Adipocyte (in vitro differentiated cells): ENCODE measurements around the gene NPHP1.

Source experiments
- DNase-seq: peaks from one replicate; pipeline ENCODE4 v3.0.0-alpha.2; 2015; ENCODE audit warnings: low read depth
- H3K27me3 ChIP-seq: replicated peaks from 2 replicates; pipeline ENCODE4 v1.7.0; 2013; ENCODE audit warnings: mild to moderate bottlenecking, low read length, moderate library complexity; ENCODE audit not compliant: control insufficient read depth, insufficient read depth
- H3K36me3 ChIP-seq: 2 replicates; pipeline ENCODE4 v1.7.0; 2013; ENCODE audit warnings: low read length, mild to moderate bottlenecking, moderate library complexity; ENCODE audit not compliant: control insufficient read depth, insufficient read depth, severe bottlenecking
- H3K4me1 ChIP-seq: 2 replicates; pipeline ENCODE4 v1.7.0; 2013; ENCODE audit warnings: mild to moderate bottlenecking, low read length, moderate library complexity; ENCODE audit not compliant: control insufficient read depth, insufficient read depth
- H3K4me3 ChIP-seq: 2 replicates; pipeline ENCODE4 v1.7.0; 2013; ENCODE audit warnings: mild to moderate bottlenecking, low read length, moderate library complexity
- H3K9ac ChIP-seq: 2 replicates; pipeline ENCODE4 v1.7.0; 2013; ENCODE audit warnings: mild to moderate bottlenecking, low read length, moderate library complexity
- H3K9me3 ChIP-seq: 2 replicates; pipeline ENCODE4 v1.7.0; 2013; ENCODE audit warnings: mild to moderate bottlenecking, low read length, moderate library complexity; ENCODE audit not compliant: control insufficient read depth

Gene NPHP1

DNA sequence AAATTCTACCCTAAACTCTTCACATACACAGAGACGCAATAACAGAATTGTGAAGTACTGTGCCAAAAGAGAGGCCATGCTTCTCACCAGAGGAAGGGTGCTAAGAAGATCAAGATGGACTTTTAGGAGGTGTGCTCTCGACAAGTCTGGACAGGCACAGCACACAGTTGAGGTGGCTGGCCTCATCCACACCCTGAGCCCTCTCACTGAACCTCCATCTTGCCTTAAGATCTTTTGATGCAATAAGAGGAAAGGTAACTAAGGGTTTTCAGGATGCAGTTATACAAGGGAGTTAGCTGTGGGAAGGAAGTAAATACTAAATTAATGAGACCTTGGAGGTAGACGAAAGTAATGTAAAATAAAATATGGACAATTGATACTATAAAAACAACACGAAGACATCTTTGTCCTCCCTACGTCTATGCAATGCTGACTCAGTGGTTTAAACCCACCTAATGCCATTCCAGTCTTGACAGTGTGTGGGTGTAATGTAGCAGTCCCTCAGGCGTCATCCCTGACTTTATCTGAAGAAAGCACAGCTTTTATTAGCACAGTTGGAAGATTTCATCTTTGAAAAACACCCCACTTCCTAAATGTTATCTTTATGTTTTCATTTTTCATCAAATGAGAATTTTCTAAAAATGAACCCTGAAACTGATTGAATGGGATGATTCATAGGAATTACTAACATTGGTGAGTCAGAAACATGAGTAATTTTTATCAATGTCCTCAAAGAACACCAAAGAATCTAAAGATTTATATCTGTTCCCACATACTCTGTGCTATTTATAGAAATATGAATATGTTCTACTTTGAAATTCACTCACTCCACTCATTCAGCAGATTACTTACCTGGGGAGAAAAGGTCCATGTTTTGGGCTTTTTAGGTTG is 55.2 kb downstream of the NPHP1 start:
- peak; percentile 72 for DNase-seq
- H3K4me3 ChIP-seq: peak overlapping the region; percentile 50
- H3K36me3 ChIP-seq: no peaks in the 10 kb centered on the region
- peaks cover 14% of the 10 kb centered on the region for H3K4me1 ChIP-seq
- peaks cover 8% of the 10 kb centered on the region for H3K9me3 ChIP-seq
- no peaks in the 10 kb centered on the region for H3K27me3 ChIP-seq
- H3K9ac ChIP-seq: peak overlapping the region; percentile 73

DNA sequence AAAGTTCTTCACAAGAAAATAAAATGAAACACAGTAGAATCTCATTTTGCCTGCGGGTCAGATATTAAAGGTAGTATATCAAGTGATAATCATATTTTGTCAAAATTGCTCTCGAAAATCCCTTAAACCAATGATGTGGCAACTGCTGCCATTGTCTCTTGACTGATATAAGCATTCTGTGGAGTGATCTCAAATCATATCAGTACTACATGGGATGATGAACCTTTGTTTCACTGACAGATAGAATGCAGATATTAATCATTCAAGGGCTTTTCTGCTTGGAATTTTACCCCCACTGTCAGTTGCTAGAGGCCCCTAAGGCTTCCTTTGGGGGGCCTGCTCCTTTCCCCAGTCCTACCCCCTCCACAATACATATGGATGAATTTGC is 57.9 kb downstream of the NPHP1 start:
- no peak for DNase-seq
- Histone ChIP-seq H3K9me3 (no peaks in the 10 kb centered on the region), H3K4me3 (no peak overlapping the region), H3K9ac (no peak overlapping the region), H3K4me1 (peaks cover 14% of the 10 kb centered on the region), H3K36me3 (no peaks in the 10 kb centered on the region), H3K27me3 (no peaks in the 10 kb centered on the region)

DNA sequence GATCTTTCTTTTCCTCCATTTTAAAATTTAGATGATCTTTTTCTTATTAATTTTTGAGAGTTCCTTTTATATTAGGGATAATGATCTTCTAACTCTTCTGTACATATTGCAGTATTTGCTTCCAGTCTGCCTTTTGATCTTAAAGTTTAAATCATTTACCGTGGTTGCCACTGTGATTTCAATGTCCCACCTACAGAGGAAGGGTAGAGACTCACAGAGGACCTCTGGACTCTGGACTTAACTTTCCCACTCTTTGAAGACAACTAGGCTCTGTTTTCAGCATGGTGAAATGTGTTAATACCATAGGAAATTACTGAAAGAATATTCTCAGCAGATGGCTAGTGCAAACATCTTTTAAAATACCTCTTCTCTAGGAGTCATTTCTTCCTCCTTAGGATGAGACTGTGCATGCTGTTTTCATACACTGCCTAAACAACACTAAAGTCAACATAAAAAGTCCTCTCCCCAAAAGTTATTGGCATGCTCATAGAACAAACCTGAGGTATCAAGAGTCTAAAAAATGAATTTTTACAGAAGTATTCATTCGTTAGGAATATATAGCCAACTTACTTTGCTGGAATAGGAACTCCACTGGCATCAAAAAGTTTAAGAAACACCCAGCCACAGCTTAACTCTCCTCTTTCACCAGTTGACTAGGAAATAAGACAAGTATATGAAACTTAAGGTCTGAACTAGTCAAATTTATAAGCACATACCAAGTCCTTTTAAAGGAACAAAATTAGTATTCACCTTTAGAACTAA is 58.4 kb downstream of the NPHP1 start:
- H3K9ac ChIP-seq: no peak overlapping the region
- no peak overlapping the region for H3K4me3 ChIP-seq
- no peak for DNase-seq

DNA sequence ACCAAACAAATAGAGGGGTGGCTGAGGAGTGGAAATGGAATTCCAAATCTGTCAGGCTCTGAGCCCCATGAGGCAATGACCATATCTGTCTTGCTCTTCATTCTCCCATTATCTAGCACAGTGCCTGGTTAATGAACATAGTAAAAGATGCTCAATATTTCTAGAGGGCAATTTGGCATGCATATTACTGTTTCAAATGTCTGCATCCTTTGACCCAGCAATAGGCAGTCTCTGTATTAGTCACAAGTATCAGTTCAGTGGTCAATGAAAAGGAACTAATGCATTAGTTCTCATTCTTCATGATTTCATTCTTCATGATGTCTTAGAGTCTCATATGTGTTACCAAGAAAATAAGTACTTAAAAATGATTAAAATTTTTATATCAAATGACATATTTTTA is 60.8 kb downstream of the NPHP1 start:
- no peak overlapping the region for H3K9ac ChIP-seq
- no peak for DNase-seq

More for the DNA sequence above, 58.4 kb downstream of the NPHP1 start:
- no peaks in the 10 kb centered on the region for H3K27me3 ChIP-seq
- peaks cover 14% of the 10 kb centered on the region for H3K4me1 ChIP-seq
- H3K9me3 ChIP-seq: no peaks in the 10 kb centered on the region
- no peaks in the 10 kb centered on the region for H3K36me3 ChIP-seq

DNA sequence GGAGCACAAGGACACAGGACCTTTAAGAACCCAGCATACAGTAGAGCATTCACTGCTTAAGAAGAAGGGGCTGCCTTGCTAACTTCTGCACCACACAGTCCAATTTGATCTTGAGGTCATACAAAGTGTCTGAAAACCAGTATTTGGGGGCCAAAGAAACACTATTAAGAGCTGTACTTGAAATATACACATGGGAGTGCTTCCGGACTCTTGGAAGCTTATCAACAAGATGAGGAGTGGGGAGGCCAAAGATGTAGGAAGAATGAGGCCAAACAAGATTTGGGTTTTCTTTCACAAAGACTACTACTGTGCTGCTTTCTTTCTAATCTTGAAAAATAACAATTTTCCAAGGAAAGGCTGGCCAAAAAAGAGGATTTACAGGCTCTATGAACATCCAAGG is 64.4 kb downstream of the NPHP1 start:
- H3K9ac ChIP-seq: no peak overlapping the region
- H3K9me3 ChIP-seq: no peaks in the 10 kb centered on the region
- peaks cover 8% of the 10 kb centered on the region for H3K4me1 ChIP-seq
- no peak overlapping the region for H3K4me3 ChIP-seq
- no peak for DNase-seq
- H3K27me3 ChIP-seq: no peaks in the 10 kb centered on the region
- no peaks in the 10 kb centered on the region for H3K36me3 ChIP-seq

More for the DNA sequence above, 60.8 kb downstream of the NPHP1 start:
- H3K9me3 ChIP-seq: no peaks in the 10 kb centered on the region
- no peak overlapping the region for H3K4me3 ChIP-seq
- H3K27me3 ChIP-seq: no peaks in the 10 kb centered on the region
- no peaks in the 10 kb centered on the region for H3K36me3 ChIP-seq
- H3K4me1 ChIP-seq: peaks cover 8% of the 10 kb centered on the region

DNA sequence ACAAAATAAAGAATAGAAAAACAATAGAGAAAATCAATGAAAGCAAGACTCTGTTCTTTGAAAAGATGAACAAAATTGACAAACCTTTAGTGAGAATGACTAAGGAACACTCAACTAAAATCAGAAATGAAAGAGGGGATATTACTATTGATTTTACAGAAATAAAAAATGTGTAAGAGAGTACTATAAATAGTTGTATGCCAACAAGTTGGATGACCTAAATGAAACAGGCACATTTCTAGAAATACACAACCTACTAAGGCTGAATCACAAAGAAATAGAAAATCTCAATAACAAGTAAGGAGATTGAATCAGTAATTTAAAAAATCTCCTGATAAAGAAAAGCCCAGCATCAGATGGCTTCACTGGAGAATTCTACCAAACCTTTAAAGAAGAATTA is 70.8 kb downstream of the NPHP1 start:
- H3K4me3 ChIP-seq: no peak overlapping the region
- no peak for DNase-seq
- H3K27me3 ChIP-seq: no peaks in the 10 kb centered on the region
- no peak overlapping the region for H3K9ac ChIP-seq
- peaks cover 9% of the 10 kb centered on the region for H3K9me3 ChIP-seq
- H3K36me3 ChIP-seq: no peaks in the 10 kb centered on the region
- H3K4me1 ChIP-seq: no peaks in the 10 kb centered on the region

DNA sequence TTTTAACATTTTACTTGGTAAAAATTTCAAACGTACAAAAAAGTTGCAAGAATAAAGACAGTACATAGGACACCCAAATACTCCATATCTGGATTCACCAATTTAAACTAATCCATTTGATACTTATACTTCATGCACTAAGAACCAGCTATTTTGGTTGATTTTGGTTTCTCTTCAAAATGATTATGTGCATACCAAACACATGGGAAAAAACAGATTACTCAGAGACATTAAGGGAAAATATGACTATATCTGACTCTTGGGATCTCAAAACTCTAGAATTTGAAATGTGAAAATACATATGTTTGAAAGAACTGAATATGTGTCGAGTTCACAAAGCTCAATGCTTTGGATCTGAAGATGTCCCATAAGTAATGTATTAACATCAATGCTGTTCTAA is 73.6 kb downstream of the NPHP1 start:
- no peak for DNase-seq
- Histone ChIP-seq H3K9me3 (peaks cover 9% of the 10 kb centered on the region), H3K36me3 (no peaks in the 10 kb centered on the region), H3K9ac (no peak overlapping the region), H3K4me1 (peaks cover 8% of the 10 kb centered on the region), H3K27me3 (no peaks in the 10 kb centered on the region), H3K4me3 (no peak overlapping the region)

DNA sequence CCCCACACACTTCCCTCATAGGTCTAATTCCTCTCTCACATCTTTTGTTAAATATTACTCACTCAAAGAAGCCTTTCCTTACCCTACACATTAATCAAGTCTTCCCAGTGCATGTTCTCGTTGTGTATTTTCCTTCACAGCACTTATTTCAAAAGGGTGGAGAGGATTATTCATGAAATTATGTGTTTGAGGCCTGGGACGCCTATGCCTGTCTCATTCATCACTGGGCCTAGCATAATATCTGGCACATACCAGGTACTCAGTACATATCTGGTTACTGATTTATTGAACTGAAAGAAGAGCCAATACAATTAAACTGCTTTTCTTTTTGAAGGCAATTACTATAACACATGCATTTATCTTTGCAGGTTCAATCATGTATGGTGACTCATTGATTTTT is 74.1 kb downstream of the NPHP1 start:
- no peak overlapping the region for H3K4me3 ChIP-seq
- peaks cover 9% of the 10 kb centered on the region for H3K9me3 ChIP-seq
- H3K27me3 ChIP-seq: no peaks in the 10 kb centered on the region
- no peaks in the 10 kb centered on the region for H3K36me3 ChIP-seq
- no peak overlapping the region for H3K9ac ChIP-seq
- DNase-seq: no peak
- H3K4me1 ChIP-seq: peaks cover 11% of the 10 kb centered on the region

DNA sequence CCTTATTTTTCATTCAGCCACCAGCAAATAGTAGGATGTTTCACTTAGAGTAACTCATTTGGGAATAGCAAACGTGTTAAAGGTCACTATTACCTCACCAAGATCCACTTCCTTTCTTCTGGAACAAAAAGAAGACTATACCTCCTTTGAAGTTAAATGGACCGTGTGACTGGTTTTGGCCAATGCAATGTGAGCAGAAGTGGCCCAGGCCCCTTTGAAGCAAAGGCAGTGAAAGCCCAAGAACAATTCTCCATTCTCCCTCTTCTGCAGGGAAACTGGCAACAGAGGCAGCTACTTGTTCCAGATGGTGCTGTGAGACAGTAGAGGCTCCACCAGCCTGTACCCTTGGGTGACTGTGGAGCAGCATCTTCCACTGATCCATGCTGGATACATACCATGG is 77.9 kb downstream of the NPHP1 start:
- Histone ChIP-seq H3K9me3 (no peaks in the 10 kb centered on the region), H3K4me3 (no peak overlapping the region), H3K27me3 (no peaks in the 10 kb centered on the region), H3K4me1 (peaks cover 20% of the 10 kb centered on the region), H3K36me3 (no peaks in the 10 kb centered on the region), H3K9ac (no peak overlapping the region)
- DNase-seq: no peak

DNA sequence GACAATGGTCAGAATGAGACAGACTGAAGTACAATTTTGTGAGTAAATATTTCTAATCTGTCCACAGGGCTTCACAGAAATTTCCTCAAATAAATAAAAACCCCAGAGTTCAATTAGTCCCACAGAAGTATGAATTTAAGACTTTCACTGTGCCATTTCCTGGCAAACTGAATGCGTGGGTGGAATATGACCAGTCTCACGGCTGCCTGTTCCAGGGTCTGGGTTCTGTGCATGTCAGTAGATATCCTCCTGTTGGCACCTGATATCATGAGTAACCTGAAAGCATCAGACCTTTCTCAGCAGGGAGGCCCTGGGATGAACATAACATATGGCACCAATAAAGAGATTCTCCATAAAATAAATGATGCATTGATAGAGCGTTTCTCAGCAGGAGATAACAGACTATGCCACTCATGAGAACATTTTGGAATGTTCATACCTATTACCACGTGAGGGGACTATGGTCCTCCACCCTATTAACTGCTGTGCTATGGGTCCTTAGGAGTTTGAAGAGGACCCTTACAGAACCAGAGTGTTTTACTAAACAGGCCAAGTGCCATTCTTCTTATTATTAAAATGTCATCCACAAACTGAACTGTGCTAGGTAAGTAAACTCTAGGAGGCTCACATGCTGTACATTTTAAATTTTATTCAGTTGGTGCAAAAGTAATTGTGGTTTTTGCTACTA is 78.6 kb downstream of the NPHP1 start:
- Histone ChIP-seq H3K4me1 (peaks cover 25% of the 10 kb centered on the region), H3K4me3 (no peak overlapping the region), H3K36me3 (no peaks in the 10 kb centered on the region), H3K9me3 (no peaks in the 10 kb centered on the region), H3K27me3 (no peaks in the 10 kb centered on the region), H3K9ac (no peak overlapping the region)
- peak; percentile 24 for DNase-seq
